ENCODE results near the gene DALRD3. TPM values are rescaled to one million over a fixed set of nuclear protein-coding genes. Genes with fewer than 3 reads are reported as not detected.

Gene DALRD3
- total RNA-seq (2014; rRNA removed; shearing (Covaris generic)), result 49.6 and 62.8 TPM in 2 replicates

GRCh38 chr3:49017971-49018706 lies at the start of gene DALRD3:
Gene DALRD3, minus strand, starts transcription at chr3:49018580. Its CDS starts 16 bp downstream, at chr3:49018564.
- in situ Hi-C loops (cut with HindIII; ENCODE audit: low sequenced_read_pairs), result no loop called here
- peak; percentile 84 for DNase-seq (ENCODE audit: low spot score)

- no peak for DNase-seq (ENCODE audit: low spot score)
- in situ Hi-C loops (cut with HindIII; ENCODE audit: low sequenced_read_pairs), result no loop called here
Observed at GRCh38 chr3:49058011-49058410, 39.6 kb upstream of the DALRD3 start.

GRCh38 chr3:49057268-49057667 lies 38.9 kb upstream of the DALRD3 start:
- in situ Hi-C loops (cut with HindIII; ENCODE audit: low sequenced_read_pairs), result no loop called here
- DNase-seq (ENCODE audit: low spot score), result no peak

GRCh38 chr3:49054344-49054862 lies 36.0 kb upstream of the DALRD3 start:
- in situ Hi-C loops (cut with HindIII; ENCODE audit: low sequenced_read_pairs), result no loop called here
- DNase-seq (ENCODE audit: low spot score), result no peak

- in situ Hi-C loops (cut with HindIII; ENCODE audit: low sequenced_read_pairs), result no loop called here
- DNase-seq (ENCODE audit: low spot score), result no peak
Observed at GRCh38 chr3:49053543-49053942, 35.2 kb upstream of the DALRD3 start.

GRCh38 chr3:49035281-49035680 lies 16.9 kb upstream of the DALRD3 start:
- in situ Hi-C loops (cut with HindIII; ENCODE audit: low sequenced_read_pairs), result no loop called here
- no peak for DNase-seq (ENCODE audit: low spot score)

- in situ Hi-C loops (cut with HindIII; ENCODE audit: low sequenced_read_pairs), result no loop called here
- no peak for DNase-seq (ENCODE audit: low spot score)
Observed at GRCh38 chr3:49034650-49035049, 16.3 kb upstream of the DALRD3 start.

- DNase-seq (ENCODE audit: low spot score), result no peak
- in situ Hi-C loops (cut with HindIII; ENCODE audit: low sequenced_read_pairs), result no loop called here
Observed at GRCh38 chr3:49032646-49033304, 14.4 kb upstream of the DALRD3 start.

GRCh38 chr3:49030321-49030720 lies 11.9 kb upstream of the DALRD3 start:
- in situ Hi-C loops (cut with HindIII; ENCODE audit: low sequenced_read_pairs), result no loop called here
- no peak for DNase-seq (ENCODE audit: low spot score)

GRCh38 chr3:49029563-49029884 lies 11.1 kb upstream of the DALRD3 start:
- no peak for DNase-seq (ENCODE audit: low spot score)
- in situ Hi-C loops (cut with HindIII; ENCODE audit: low sequenced_read_pairs), result no loop called here

- DNase-seq (ENCODE audit: low spot score), result peak; percentile 95
- in situ Hi-C loops (cut with HindIII; ENCODE audit: low sequenced_read_pairs), result no loop called here
Observed at GRCh38 chr3:49028673-49029562, 10.5 kb upstream of the DALRD3 start, which contains the start of gene IMPDH2. Gene IMPDH2, minus strand, starts transcription at chr3:49029398. Its CDS starts 48 bp downstream, at chr3:49029350.

- DNase-seq (ENCODE audit: low spot score), result no peak
- in situ Hi-C loops (cut with HindIII; ENCODE audit: low sequenced_read_pairs), result no loop called here
Observed at GRCh38 chr3:49028298-49028672, 9.9 kb upstream of the DALRD3 start.

- no peak for DNase-seq (ENCODE audit: low spot score)
- in situ Hi-C loops (cut with HindIII; ENCODE audit: low sequenced_read_pairs), result no loop called here
Observed at GRCh38 chr3:49027634-49028033, 9.3 kb upstream of the DALRD3 start.

- no peak for DNase-seq (ENCODE audit: low spot score)
- in situ Hi-C loops (cut with HindIII; ENCODE audit: low sequenced_read_pairs), result no loop called here
Observed at GRCh38 chr3:49026536-49026935, 8.2 kb upstream of the DALRD3 start.

GRCh38 chr3:49025793-49026520 lies 7.6 kb upstream of the DALRD3 start:
- in situ Hi-C loops (cut with HindIII; ENCODE audit: low sequenced_read_pairs), result no loop called here
- DNase-seq (ENCODE audit: low spot score), result no peak

GRCh38 chr3:49025005-49025792 lies 6.8 kb upstream of the DALRD3 start:
- no peak for DNase-seq (ENCODE audit: low spot score)
- in situ Hi-C loops (cut with HindIII; ENCODE audit: low sequenced_read_pairs), result no loop called here

- DNase-seq (ENCODE audit: low spot score), result no peak
- in situ Hi-C loops (cut with HindIII; ENCODE audit: low sequenced_read_pairs), result no loop called here
Observed at GRCh38 chr3:49024449-49024848, 6.1 kb upstream of the DALRD3 start.

GRCh38 chr3:49023775-49024174 lies 5.4 kb upstream of the DALRD3 start:
- DNase-seq (ENCODE audit: low spot score), result no peak

More at GRCh38 chr3:49023775-49024174, 5.4 kb upstream of the DALRD3 start:
- in situ Hi-C loops (cut with HindIII; ENCODE audit: low sequenced_read_pairs), result no loop called here
